ENCODE data around the gene CPEB3.

- TF ChIP-seq, protein P1, sequence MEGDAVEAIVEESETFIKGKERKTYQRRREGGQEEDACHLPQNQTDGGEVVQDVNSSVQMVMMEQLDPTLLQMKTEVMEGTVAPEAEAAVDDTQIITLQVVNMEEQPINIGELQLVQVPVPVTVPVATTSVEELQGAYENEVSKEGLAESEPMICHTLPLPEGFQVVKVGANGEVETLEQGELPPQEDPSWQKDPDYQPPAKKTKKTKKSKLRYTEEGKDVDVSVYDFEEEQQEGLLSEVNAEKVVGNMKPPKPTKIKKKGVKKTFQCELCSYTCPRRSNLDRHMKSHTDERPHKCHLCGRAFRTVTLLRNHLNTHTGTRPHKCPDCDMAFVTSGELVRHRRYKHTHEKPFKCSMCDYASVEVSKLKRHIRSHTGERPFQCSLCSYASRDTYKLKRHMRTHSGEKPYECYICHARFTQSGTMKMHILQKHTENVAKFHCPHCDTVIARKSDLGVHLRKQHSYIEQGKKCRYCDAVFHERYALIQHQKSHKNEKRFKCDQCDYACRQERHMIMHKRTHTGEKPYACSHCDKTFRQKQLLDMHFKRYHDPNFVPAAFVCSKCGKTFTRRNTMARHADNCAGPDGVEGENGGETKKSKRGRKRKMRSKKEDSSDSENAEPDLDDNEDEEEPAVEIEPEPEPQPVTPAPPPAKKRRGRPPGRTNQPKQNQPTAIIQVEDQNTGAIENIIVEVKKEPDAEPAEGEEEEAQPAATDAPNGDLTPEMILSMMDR (IDR thresholded peaks at IDR 0.05) = no peak
- no peak for TF ChIP-seq POLR2A (IDR thresholded peaks at IDR 0.05)
Measured at GRCh38 chr10:92011560-92012214, 279.2 kb downstream of the CPEB3 start.

Data from thyroid gland (tissue), 4 donors.